ENCODE measurements around the gene FGB.

GRCh38 chr4:154545689-154546088, 17.1 kb upstream of the FGB start:
- TF ChIP-seq, protein P1, sequence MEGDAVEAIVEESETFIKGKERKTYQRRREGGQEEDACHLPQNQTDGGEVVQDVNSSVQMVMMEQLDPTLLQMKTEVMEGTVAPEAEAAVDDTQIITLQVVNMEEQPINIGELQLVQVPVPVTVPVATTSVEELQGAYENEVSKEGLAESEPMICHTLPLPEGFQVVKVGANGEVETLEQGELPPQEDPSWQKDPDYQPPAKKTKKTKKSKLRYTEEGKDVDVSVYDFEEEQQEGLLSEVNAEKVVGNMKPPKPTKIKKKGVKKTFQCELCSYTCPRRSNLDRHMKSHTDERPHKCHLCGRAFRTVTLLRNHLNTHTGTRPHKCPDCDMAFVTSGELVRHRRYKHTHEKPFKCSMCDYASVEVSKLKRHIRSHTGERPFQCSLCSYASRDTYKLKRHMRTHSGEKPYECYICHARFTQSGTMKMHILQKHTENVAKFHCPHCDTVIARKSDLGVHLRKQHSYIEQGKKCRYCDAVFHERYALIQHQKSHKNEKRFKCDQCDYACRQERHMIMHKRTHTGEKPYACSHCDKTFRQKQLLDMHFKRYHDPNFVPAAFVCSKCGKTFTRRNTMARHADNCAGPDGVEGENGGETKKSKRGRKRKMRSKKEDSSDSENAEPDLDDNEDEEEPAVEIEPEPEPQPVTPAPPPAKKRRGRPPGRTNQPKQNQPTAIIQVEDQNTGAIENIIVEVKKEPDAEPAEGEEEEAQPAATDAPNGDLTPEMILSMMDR (IDR thresholded peaks at IDR 0.05), result no peak
- TF ChIP-seq CHD2 (IDR thresholded peaks at IDR 0.05; ENCODE audit: low read length, partially characterized antibody), result no peak

All from A549 (cell line).